HG03060 (cell line): ENCODE data around the gene GNB5.
"Not testable (repeated sequence)": the region's sequence is repeated elsewhere in the genome, so short reads cannot be mapped to it uniquely, and the experiment has no call there.

Source experiments
- ATAC-seq: cut with Tn5 transposase; IDR thresholded peaks from one replicate; pipeline ENCODE4 v1.9.1; 2021; ENCODE audit warnings: low read depth, moderate number of reproducible peaks; ENCODE audit not compliant: unreplicated experiment

Gene GNB5

GRCh38 chr15:52171807-52172206 is 19.4 kb downstream of the GNB5 start:
- no peak for ATAC-seq

GRCh38 chr15:52171386-52171785 is 19.8 kb downstream of the GNB5 start:
- no peak for ATAC-seq

- not testable (repeated sequence) for ATAC-seq
Measured at GRCh38 chr15:52170199-52170598, 21.0 kb downstream of the GNB5 start.

- not testable (repeated sequence) for ATAC-seq
Measured at GRCh38 chr15:52165494-52166131, 25.6 kb downstream of the GNB5 start.

GRCh38 chr15:52164631-52165265 is 26.4 kb downstream of the GNB5 start:
- no peak for ATAC-seq

- no peak for ATAC-seq
Measured at GRCh38 chr15:52163321-52164190, 27.6 kb downstream of the GNB5 start.

GRCh38 chr15:52162876-52163275 is 28.3 kb downstream of the GNB5 start:
- ATAC-seq = no peak

GRCh38 chr15:52162260-52162659 is 28.9 kb downstream of the GNB5 start:
- no peak for ATAC-seq

GRCh38 chr15:52161406-52161966 is 29.7 kb downstream of the GNB5 start:
- ATAC-seq = no peak

GRCh38 chr15:52159645-52160044 is 31.5 kb downstream of the GNB5 start:
- no peak for ATAC-seq

GRCh38 chr15:52158084-52158765 is 33.0 kb downstream of the GNB5 start:
- ATAC-seq = no peak

- ATAC-seq = no peak
Measured at GRCh38 chr15:52155878-52156277, 35.3 kb downstream of the GNB5 start.

GRCh38 chr15:52154896-52155865 is 36.0 kb downstream of the GNB5 start:
- ATAC-seq = no peak

- ATAC-seq = no peak
Measured at GRCh38 chr15:52153900-52154895, 37.0 kb downstream of the GNB5 start.

GRCh38 chr15:52151353-52151752 is 39.8 kb downstream of the GNB5 start:
- no peak for ATAC-seq

- no peak for ATAC-seq
Measured at GRCh38 chr15:52150871-52151270, 40.3 kb downstream of the GNB5 start.

- no peak for ATAC-seq
Measured at GRCh38 chr15:52150043-52150825, 41.0 kb downstream of the GNB5 start.
